Measurements from ENCODE around the gene PRKG1. TPM values are rescaled to one million over a fixed set of nuclear protein-coding genes. Genes with fewer than 3 reads are reported as not detected.
"Not testable (repeated sequence)": the region's sequence is repeated elsewhere in the genome, so short reads cannot be mapped to it uniquely, and the experiment has no call there.

Gene PRKG1
- total RNA-seq, 2 donors from 2014 or later = 145 to 381 TPM

DNA sequence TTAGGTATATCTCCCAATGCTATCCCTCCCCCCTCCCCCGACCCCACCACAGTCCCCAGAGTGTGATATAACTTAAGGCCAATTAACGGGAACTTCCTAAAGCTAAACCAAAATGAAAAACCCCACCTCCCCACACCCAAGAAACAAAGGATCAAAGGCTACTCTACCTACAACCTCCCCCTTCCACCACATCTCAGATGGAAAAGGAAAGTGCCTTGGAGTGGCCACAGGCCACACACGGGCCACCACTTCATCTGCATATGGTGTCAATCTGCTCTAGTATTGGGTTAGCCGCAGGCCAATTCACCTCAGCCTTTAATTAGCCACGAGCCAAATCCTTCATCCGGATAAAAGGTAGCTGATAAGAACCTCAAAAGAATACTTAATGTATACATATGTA is 605.6 kb downstream of the PRKG1 start:
- Histone ChIP-seq H3K4me1 (ENCODE audit: control insufficient read depth in 1 of 2, low read depth in 2 of 2) (peaks cover 22 to 43% of the 10 kb centered on the region in 2 donors), H3K27me3 (replicated peaks; ENCODE audit: insufficient read depth) (no peaks in the 10 kb centered on the region), H3K9me3 (no peaks in the 10 kb centered on the region), H3K36me3 (no peaks in the 10 kb centered on the region), H3K4me3 (no peak overlapping the region), H3K27ac (no peak overlapping the region)
- ATAC-seq (ENCODE audit: insufficient number of reproducible peaks, low FRiP score, low read depth) (no peak), DNase-seq (ENCODE audit: low spot score) (no peak)
- TF ChIP-seq, protein P1, sequence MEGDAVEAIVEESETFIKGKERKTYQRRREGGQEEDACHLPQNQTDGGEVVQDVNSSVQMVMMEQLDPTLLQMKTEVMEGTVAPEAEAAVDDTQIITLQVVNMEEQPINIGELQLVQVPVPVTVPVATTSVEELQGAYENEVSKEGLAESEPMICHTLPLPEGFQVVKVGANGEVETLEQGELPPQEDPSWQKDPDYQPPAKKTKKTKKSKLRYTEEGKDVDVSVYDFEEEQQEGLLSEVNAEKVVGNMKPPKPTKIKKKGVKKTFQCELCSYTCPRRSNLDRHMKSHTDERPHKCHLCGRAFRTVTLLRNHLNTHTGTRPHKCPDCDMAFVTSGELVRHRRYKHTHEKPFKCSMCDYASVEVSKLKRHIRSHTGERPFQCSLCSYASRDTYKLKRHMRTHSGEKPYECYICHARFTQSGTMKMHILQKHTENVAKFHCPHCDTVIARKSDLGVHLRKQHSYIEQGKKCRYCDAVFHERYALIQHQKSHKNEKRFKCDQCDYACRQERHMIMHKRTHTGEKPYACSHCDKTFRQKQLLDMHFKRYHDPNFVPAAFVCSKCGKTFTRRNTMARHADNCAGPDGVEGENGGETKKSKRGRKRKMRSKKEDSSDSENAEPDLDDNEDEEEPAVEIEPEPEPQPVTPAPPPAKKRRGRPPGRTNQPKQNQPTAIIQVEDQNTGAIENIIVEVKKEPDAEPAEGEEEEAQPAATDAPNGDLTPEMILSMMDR (IDR thresholded peaks at IDR 0.05) = no peak

DNA sequence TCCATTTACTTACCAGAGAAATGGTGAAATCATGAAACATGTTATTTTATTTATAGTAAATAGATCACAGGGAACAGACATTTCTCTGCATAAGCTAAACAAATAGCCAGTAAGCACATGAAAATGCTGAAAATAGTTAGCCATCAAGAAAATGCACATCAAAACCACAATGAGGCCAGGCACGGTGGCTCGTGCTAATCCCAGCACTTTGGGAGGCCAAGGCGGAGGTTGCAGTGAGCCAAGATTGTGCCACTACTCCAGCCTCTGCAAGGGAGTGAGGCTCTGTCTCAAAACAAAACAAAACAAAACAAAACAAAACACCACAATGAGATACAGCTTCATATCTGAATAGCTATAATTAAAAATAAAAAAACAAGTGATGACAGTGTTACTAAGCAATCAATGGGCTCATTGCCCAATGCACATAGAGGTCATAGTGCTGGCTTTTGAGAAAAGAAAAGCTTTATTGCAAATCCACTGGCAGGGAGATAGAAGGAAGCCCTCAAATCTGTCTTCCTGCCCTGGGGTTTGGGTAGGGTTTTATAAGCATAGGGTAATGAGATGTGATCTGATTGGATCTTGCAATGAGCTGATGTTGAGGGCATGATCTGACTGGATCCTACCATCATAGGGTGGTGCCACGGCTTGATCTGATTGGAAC is 608.9 kb downstream of the PRKG1 start:
- H3K9me3 ChIP-seq = no peaks in the 10 kb centered on the region
- H3K4me3 ChIP-seq = no peak overlapping the region
- TF ChIP-seq, protein P1 (IDR thresholded peaks at IDR 0.05) = no peak
- peak overlapping the region; percentile 47 to 49 for H3K27ac ChIP-seq
- H3K4me1 ChIP-seq (ENCODE audit: control insufficient read depth in 1 of 2, low read depth in 2 of 2) = peaks cover 30 to 51% of the 10 kb centered on the region in 2 donors
- no peaks in the 10 kb centered on the region for H3K27me3 ChIP-seq (replicated peaks; ENCODE audit: insufficient read depth)
- ATAC-seq (ENCODE audit: insufficient number of reproducible peaks, low FRiP score, low read depth) (peak; percentile 45), DNase-seq (ENCODE audit: low spot score) (no peak)
- no peaks in the 10 kb centered on the region for H3K36me3 ChIP-seq

DNA sequence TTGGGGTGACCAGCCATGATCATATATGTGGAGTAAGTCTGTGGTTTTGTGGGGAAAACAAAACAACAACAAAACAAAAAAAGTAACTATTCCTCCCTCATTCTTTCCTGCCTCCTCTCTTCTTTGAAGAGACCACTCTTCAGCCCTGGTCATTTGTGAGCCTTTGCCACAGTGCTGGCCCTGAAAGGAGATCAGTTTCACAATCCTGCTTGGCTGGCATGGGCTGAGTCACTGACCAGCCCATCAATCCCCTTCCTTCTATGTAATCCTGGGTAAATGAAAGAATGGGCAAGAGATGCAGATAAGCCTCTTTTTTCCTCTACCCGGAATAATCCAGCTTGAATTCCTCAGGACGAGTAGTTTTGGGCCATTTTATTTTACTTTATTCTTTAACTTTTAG is 611.5 kb downstream of the PRKG1 start:
- ATAC-seq (ENCODE audit: insufficient number of reproducible peaks, low FRiP score, low read depth) = no peak

DNA sequence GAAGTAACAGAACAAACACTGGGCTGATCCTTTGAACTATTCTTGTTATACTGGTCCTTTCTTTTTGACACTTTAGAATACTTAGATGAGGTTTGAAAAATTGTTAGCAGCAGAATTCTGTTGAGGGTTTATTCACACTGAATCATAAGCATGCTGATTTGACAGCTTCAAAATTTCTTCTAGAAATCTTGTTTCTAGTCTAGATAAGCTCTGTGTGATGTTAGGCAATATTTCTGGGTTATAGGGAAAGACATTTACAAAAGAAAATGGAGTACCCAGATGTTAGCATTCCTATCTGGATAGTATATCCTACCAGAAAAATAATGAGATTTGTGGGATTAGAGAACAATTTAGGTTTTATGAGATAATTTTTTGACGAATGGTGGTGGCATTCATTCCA is 613.0 kb downstream of the PRKG1 start:
- Histone ChIP-seq H3K4me1 (ENCODE audit: control insufficient read depth in 1 of 2, low read depth in 2 of 2) (peaks cover 22 to 28% of the 10 kb centered on the region in 2 donors), H3K27me3 (replicated peaks; ENCODE audit: insufficient read depth) (no peaks in the 10 kb centered on the region), H3K36me3 (no peaks in the 10 kb centered on the region), H3K9me3 (no peaks in the 10 kb centered on the region), H3K4me3 (no peak overlapping the region), H3K27ac (no peak overlapping the region)
- TF ChIP-seq, protein P1 (IDR thresholded peaks at IDR 0.05) = no peak
- DNase-seq (ENCODE audit: low spot score) = no peak
- ATAC-seq (ENCODE audit: insufficient number of reproducible peaks, low FRiP score, low read depth) = no peak

More for the DNA sequence above, 611.5 kb downstream of the PRKG1 start:
- peak overlapping the region; percentile 20 to 32 for H3K27ac ChIP-seq
- peaks cover 30 to 35% of the 10 kb centered on the region in 2 donors for H3K4me1 ChIP-seq (ENCODE audit: control insufficient read depth in 1 of 2, low read depth in 2 of 2)
- H3K9me3 ChIP-seq = no peaks in the 10 kb centered on the region
- DNase-seq (ENCODE audit: low spot score) = no peak
- TF ChIP-seq, protein P1 (IDR thresholded peaks at IDR 0.05) = no peak
- H3K36me3 ChIP-seq = no peaks in the 10 kb centered on the region
- H3K27me3 ChIP-seq (replicated peaks; ENCODE audit: insufficient read depth) = no peaks in the 10 kb centered on the region
- H3K4me3 ChIP-seq = no peak overlapping the region

DNA sequence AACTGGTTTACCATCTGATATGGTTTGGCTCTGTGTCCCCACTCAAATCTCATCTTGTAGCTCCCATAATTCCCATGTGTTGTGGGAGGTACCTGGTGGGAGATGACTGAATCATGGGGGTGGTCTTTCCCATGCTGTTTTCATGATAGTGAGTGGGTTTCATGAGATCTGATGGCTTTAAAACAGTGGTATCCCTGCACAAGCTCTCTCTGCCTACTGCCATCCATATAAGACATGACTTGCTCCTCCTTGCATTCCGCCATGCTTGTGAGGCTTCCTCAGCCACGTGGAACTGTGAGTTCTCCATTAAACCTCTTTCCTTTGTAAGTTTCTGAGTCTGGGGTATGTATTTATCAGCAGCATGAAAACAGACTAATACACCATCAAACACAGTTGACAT is 614.5 kb downstream of the PRKG1 start:
- H3K4me3 ChIP-seq; DNase-seq (ENCODE audit: low spot score); H3K27me3 ChIP-seq (replicated peaks; ENCODE audit: insufficient read depth); H3K36me3 ChIP-seq; ATAC-seq (ENCODE audit: insufficient number of reproducible peaks, low FRiP score, low read depth); H3K9me3 ChIP-seq; H3K27ac ChIP-seq: not testable (repeated sequence)
- H3K4me1 ChIP-seq (ENCODE audit: control insufficient read depth in 1 of 2, low read depth in 2 of 2) = peaks cover 8 to 13% of the 10 kb centered on the region in 2 donors

DNA sequence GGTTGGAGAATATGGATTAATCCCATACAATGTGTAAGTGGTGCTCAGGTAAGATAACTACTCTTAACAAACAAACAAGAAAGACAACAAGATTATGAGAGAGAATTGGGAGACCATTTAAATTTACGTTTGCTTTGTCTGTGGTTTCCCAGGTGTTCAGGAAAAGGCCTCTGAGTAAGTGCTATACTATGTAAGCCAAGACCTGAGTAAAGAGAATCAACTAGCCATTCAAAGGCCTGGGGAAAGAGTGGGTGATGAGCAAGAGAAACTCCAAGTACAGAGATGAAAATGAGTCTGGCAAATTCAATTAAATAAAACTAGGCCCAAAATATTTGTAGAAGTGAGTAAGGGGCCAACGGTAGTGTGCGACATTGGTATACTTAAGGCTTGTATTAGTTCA is 615.2 kb downstream of the PRKG1 start:
- ATAC-seq (ENCODE audit: insufficient number of reproducible peaks, low FRiP score, low read depth) (no peak), DNase-seq (ENCODE audit: low spot score) (no peak)
- TF ChIP-seq, protein P1 (IDR thresholded peaks at IDR 0.05) = no peak
- H3K4me1 ChIP-seq (ENCODE audit: control insufficient read depth in 1 of 2, low read depth in 2 of 2) = peaks cover 8 to 19% of the 10 kb centered on the region in 2 donors
- H3K9me3 ChIP-seq = no peaks in the 10 kb centered on the region
- H3K27ac ChIP-seq = no peak overlapping the region
- H3K36me3 ChIP-seq = no peaks in the 10 kb centered on the region
- H3K27me3 ChIP-seq (replicated peaks; ENCODE audit: insufficient read depth) = no peaks in the 10 kb centered on the region
- H3K4me3 ChIP-seq = no peak overlapping the region

All from thoracic aorta (tissue), 2 donors.